ENCODE results near the gene ADGRF5.

DNA sequence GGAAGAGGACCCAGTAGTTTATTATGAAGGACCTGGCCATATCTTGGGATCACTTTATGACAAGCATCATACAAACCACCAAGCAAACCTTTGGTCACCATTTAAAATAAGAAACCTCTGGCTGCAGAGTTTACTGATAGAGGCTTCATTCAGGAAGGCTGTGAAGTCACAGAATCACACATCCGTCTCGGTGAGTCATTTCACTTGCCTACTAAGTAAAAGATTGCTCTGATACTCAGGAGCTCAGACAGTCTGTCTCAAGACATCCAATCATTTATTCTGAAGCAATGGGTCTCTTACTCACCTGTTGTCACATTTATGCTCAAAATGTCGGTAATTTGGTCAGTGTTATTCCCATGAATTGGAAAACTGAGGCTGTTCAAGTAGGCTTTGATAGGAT is 33.7 kb downstream of the ADGRF5 start:
- no peak for TF ChIP-seq TAF1 (IDR thresholded peaks at IDR 0.05; ENCODE audit: borderline replicate concordance, low read depth, low read length)
- TF ChIP-seq, protein P1, sequence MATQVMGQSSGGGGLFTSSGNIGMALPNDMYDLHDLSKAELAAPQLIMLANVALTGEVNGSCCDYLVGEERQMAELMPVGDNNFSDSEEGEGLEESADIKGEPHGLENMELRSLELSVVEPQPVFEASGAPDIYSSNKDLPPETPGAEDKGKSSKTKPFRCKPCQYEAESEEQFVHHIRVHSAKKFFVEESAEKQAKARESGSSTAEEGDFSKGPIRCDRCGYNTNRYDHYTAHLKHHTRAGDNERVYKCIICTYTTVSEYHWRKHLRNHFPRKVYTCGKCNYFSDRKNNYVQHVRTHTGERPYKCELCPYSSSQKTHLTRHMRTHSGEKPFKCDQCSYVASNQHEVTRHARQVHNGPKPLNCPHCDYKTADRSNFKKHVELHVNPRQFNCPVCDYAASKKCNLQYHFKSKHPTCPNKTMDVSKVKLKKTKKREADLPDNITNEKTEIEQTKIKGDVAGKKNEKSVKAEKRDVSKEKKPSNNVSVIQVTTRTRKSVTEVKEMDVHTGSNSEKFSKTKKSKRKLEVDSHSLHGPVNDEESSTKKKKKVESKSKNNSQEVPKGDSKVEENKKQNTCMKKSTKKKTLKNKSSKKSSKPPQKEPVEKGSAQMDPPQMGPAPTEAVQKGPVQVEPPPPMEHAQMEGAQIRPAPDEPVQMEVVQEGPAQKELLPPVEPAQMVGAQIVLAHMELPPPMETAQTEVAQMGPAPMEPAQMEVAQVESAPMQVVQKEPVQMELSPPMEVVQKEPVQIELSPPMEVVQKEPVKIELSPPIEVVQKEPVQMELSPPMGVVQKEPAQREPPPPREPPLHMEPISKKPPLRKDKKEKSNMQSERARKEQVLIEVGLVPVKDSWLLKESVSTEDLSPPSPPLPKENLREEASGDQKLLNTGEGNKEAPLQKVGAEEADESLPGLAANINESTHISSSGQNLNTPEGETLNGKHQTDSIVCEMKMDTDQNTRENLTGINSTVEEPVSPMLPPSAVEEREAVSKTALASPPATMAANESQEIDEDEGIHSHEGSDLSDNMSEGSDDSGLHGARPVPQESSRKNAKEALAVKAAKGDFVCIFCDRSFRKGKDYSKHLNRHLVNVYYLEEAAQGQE (IDR thresholded peaks at IDR 0.05; ENCODE audit: low read depth, low read length): no peak
- TF ChIP-seq, protein P2, sequence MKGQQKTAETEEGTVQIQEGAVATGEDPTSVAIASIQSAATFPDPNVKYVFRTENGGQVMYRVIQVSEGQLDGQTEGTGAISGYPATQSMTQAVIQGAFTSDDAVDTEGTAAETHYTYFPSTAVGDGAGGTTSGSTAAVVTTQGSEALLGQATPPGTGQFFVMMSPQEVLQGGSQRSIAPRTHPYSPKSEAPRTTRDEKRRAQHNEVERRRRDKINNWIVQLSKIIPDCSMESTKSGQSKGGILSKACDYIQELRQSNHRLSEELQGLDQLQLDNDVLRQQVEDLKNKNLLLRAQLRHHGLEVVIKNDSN (IDR thresholded peaks at IDR 0.05; ENCODE audit: borderline replicate concordance, extremely low read length, insufficient read depth, low read depth, low read length): no peak
- no peak for TF ChIP-seq SRF (IDR thresholded peaks at IDR 0.05; ENCODE audit: low read depth in 2 of 2, low read length in 2 of 2)
- TF ChIP-seq ZNF384 (IDR thresholded peaks at IDR 0.05; ENCODE audit: borderline replicate concordance, low read depth, low read length): no peak
- no peak for TF ChIP-seq ZNF207 (IDR thresholded peaks at IDR 0.05; ENCODE audit: borderline replicate concordance)
- no peak for TF ChIP-seq MXI1 (IDR thresholded peaks at IDR 0.05; ENCODE audit: low read depth, low read length)

All from GM12878 (cell line).